Measurements from ENCODE around the gene VPS13A.
A peak's percentile ranks its signal among the peaks of the same experiment; 100 is the strongest.

VPS13A gene

DNA sequence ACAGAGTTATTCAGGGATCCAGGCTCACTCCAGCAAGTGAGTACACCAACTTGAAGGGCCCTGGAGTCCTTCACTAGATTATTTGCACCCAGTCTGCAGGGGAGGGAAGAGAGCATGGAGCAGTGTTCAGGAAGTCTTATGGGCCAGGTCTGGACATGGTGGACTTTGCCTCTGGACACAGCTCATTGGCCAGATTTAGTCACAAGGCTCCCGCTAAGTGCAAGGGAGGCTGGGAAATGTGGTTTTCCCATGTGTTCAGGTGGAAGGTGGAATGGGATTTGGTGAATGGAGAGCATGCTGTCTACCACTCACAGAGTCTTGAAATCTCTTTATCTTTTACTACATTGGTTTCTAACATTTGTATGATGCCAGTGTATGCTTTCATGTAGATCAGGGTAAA lies 270.3 kb downstream of the VPS13A start:
- H3K4me3 ChIP-seq (replicated peaks in 1 of 2; ENCODE audit: low read depth in 2 of 2, low read length in 2 of 2): no peak overlapping the region
- DNase-seq (ENCODE audit: low read depth in 2 of 2): no peak
- TF ChIP-seq, protein P1, sequence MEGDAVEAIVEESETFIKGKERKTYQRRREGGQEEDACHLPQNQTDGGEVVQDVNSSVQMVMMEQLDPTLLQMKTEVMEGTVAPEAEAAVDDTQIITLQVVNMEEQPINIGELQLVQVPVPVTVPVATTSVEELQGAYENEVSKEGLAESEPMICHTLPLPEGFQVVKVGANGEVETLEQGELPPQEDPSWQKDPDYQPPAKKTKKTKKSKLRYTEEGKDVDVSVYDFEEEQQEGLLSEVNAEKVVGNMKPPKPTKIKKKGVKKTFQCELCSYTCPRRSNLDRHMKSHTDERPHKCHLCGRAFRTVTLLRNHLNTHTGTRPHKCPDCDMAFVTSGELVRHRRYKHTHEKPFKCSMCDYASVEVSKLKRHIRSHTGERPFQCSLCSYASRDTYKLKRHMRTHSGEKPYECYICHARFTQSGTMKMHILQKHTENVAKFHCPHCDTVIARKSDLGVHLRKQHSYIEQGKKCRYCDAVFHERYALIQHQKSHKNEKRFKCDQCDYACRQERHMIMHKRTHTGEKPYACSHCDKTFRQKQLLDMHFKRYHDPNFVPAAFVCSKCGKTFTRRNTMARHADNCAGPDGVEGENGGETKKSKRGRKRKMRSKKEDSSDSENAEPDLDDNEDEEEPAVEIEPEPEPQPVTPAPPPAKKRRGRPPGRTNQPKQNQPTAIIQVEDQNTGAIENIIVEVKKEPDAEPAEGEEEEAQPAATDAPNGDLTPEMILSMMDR (IDR thresholded peaks at IDR 0.05; ENCODE audit: low read depth, low read length): no peak

DNA sequence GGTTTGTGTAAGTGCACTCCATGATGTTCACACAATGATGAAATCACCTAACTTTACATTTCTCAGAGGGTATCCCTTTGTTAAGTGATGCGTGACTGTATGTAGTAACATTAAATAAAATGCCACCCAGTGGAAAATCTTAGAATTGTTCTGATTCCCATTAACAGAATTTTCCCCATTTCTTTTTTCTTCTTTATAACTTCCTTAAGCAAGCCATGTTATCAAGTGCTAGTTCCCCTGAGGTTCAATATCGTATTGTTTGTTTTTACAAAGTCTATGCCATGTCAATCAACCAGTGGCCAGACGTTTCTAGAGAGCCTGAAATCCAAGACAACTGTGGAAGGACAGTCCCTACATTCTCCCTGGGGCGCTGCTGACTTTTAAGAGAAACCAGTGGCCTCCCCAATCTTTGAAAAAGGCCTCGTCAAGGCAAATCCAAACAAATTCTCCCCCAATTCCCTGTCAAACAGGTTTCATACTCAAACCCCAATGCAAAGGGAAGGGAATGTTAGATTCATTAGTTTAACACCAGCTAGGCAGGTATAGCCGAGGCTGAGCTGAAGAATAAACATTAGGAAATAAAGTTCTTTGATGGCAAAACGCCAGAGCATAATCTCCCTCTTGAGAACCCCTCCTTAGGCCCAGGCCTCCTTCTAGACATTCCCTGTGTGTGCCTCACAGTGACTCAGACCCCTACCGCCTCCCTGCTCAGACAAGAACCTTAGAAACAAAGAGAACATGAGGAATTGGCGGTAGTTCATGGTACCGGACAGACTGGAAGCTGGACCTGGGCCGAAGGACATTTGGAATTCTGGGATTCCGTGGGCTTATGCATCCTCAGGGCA lies 272.1 kb downstream of the VPS13A start:
- TF ChIP-seq, protein P1 (IDR thresholded peaks at IDR 0.05; ENCODE audit: low read depth, low read length): no peak
- H3K4me3 ChIP-seq (replicated peaks in 1 of 2; ENCODE audit: low read depth in 2 of 2, low read length in 2 of 2): no peak overlapping the region
- DNase-seq (ENCODE audit: low read depth in 2 of 2): peak; percentile 93 to 98

GRCh38 chr9:77450085-77450475 lies 272.7 kb downstream of the VPS13A start:
- TF ChIP-seq, protein P1 (IDR thresholded peaks at IDR 0.05; ENCODE audit: low read depth, low read length): no peak
- H3K4me3 ChIP-seq (replicated peaks in 1 of 2; ENCODE audit: low read depth in 2 of 2, low read length in 2 of 2): no peak overlapping the region
- DNase-seq (ENCODE audit: low read depth in 2 of 2): no peak

GRCh38 chr9:77451507-77451906 lies 274.2 kb downstream of the VPS13A start:
- TF ChIP-seq, protein P1 (IDR thresholded peaks at IDR 0.05; ENCODE audit: low read depth, low read length): no peak
- H3K4me3 ChIP-seq (replicated peaks in 1 of 2; ENCODE audit: low read depth in 2 of 2, low read length in 2 of 2): no peak overlapping the region

DNA sequence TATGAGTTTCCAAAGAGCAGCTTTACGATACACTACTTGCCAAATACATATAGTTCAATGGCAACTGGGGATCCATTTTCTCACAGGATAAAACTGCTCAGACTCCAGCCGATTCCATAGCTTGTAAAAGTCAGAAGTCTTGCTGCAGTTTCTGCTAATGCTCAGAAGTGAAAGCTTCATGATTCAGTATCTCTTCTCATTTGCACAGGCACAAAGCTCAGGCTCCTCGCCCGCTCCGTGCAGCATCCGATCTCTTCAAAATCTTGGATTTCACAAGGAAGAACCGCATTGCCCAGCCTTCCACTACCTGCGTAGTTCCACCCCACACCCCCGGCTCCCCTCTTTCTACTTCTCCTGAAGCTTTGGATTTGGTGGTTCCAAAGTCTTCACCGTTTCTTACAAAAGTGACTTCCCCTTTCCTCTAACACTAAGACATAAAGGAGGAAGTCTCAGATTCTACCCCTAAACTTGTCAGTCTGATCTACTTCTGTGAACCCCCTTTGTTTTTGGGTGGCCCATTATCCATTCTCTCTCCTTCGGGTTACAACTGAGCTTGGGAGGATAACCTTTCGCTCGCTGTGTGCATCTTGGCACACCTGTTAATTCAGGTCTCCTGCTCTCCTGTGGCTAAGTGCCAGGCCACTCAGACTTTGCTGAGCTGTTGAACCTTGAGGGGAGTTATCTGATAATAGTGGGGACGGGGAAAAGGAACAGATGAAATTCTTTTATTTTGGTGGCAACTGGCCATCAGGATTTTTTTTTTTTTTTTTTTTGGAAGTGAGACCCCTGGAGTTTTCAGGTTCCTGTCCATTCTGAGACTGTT lies 276.7 kb downstream of the VPS13A start:
- DNase-seq (ENCODE audit: low read depth in 2 of 2): no peak
- TF ChIP-seq, protein P1 (IDR thresholded peaks at IDR 0.05; ENCODE audit: low read depth, low read length): no peak
- no peak overlapping the region for H3K4me3 ChIP-seq (replicated peaks in 1 of 2; ENCODE audit: low read depth in 2 of 2, low read length in 2 of 2)

More at GRCh38 chr9:77451507-77451906, 274.2 kb downstream of the VPS13A start:
- DNase-seq (ENCODE audit: low read depth in 2 of 2): no peak

DNA sequence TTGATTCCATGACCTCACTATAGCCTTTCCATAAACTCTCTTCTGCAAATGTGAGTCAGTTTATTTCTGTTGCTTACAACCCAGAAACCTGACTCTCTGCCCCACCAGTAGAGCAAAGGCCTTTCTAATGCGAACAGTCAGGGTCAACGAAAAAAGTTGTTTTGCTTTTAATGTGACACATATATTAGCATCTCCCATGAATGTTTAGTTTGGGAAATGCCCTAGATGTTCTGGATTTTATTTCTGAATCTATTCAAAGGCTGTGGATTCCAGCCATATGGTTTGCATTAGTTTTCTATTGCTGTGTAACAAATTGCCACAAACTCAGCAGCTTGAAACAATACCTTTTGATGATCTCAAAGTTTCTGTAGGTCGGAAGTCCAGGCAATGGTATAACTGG lies 277.3 kb downstream of the VPS13A start:
- H3K4me3 ChIP-seq (replicated peaks in 1 of 2; ENCODE audit: low read depth in 2 of 2, low read length in 2 of 2): no peak overlapping the region
- TF ChIP-seq, protein P1 (IDR thresholded peaks at IDR 0.05; ENCODE audit: low read depth, low read length): no peak
- DNase-seq (ENCODE audit: low read depth in 2 of 2): peak in 1 of 2 donors; percentile 84
